Measurements from ENCODE around the gene RALGAPA1.

DNA sequence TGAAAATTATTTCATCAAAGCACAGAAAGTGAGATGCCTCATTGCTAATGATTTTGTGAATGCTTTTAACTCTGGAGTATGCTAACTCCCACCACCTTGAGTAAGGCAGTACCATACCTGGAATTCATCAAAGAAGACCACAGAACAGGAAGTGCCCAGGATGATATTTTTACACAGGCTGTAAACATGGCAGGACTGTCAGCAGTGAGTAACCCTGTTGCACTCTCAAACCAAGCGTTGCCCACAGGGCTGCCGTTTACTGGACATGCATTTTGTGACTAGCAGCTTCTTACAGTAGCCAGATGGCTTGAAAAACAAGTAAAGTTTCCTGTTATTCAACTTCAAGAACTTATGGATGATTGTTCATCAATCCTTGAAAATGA, 42.4 kb downstream of the RALGAPA1 start:
- no peak for TF ChIP-seq POLR2AphosphoS2 (IDR thresholded peaks at IDR 0.05; ENCODE audit: low read depth, low read length)
- TF ChIP-seq CTCF (CRISPR knock-in tag; IDR thresholded peaks at IDR 0.05): no peak
- TF ChIP-seq NR1H2 (CRISPR knock-in tag; IDR thresholded peaks at IDR 0.05; ENCODE audit: borderline replicate concordance, low read depth): no peak
- no peak for TF ChIP-seq REST (IDR thresholded peaks at IDR 0.05; ENCODE audit: borderline replicate concordance in 1 of 2, low read depth in 1 of 2, low read length in 2 of 2)
- no peak for TF ChIP-seq CAMTA2 (CRISPR knock-in tag; IDR thresholded peaks at IDR 0.05; ENCODE audit: borderline replicate concordance)
- no peak for TF ChIP-seq PITX1 (CRISPR knock-in tag; IDR thresholded peaks at IDR 0.05)
- no peak for TF ChIP-seq SMC3 (IDR thresholded peaks at IDR 0.05; ENCODE audit: low read length)
- TF ChIP-seq ZNF282 (IDR thresholded peaks at IDR 0.05; ENCODE audit: partially characterized antibody): no peak
- TF ChIP-seq ELF4 (CRISPR knock-in tag; IDR thresholded peaks at IDR 0.05; ENCODE audit: borderline replicate concordance): no peak
